Activated CD8-positive, alpha-beta T cell treated with anti-CD3 and anti-CD28 coated beads, Interleukin-2, amount 10 ng/mL, durations not matched to agents 7 days and 5 days (primary cell): ENCODE measurements around the gene HMX2. TPM values are rescaled to one million over a fixed set of nuclear protein-coding genes. Genes with fewer than 3 reads are reported as not detected.

Source experiments
- ATAC-seq: fragments of 150-1000 bp; cut with Tn5 transposase; one replicate; pipeline ENCODE4 v1.10.0; 2021; ENCODE audit warnings: moderate library complexity
- CTCF ChIA-PET: fragments of 350-600 bp; sonication (Branson Sonifier 250); formaldehyde crosslinking; loops from one replicate; lab custom pipeline; 2021; ENCODE audit warnings: antibody characterized with exemption; lab: Charles Lee
- POLR2A ChIA-PET: fragments of 350-600 bp; sonication (Branson Sonifier 250); formaldehyde crosslinking; loops from one replicate; lab custom pipeline; 2021; ENCODE audit warnings: antibody characterized with exemption; lab: Charles Lee
- DNase-seq: peaks from one replicate; pipeline ENCODE4 v3.0.0-alpha.2; 2020
- H3K27ac Mint-ChIP-seq: one replicate; pipeline ENCODE4 v1.8.0; 2021; ENCODE audit warnings: mild to moderate bottlenecking, mixed read lengths
- H3K27me3 Mint-ChIP-seq: one replicate; pipeline ENCODE4 v1.8.0; 2021; ENCODE audit warnings: low read depth, mixed read lengths
- H3K36me3 Mint-ChIP-seq: one replicate; pipeline ENCODE4 v1.8.0; 2021; ENCODE audit warnings: low read depth, mixed read lengths
- H3K4me1 Mint-ChIP-seq: one replicate; pipeline ENCODE4 v1.8.0; 2021; ENCODE audit warnings: low read depth, mixed read lengths
- H3K4me3 Mint-ChIP-seq: one replicate; pipeline ENCODE4 v1.8.0; 2021; ENCODE audit warnings: mild to moderate bottlenecking, mixed read lengths
- H3K9me3 Mint-ChIP-seq: one replicate; pipeline ENCODE4 v1.8.0; 2022; ENCODE audit warnings: mixed read lengths; ENCODE audit not compliant: insufficient read depth
- total RNA-seq, 2 experiments: library from RNA; stranded (reverse); gene quantifications; one replicate each; pipeline ENCODE4 v1.2.3, GENCODE V29; 2021

HMX2 gene
- total RNA-seq, 2 experiments from 2014 or later, result not detected

- Mint-ChIP-seq H3K9me3 (no peaks in the 10 kb centered on the region), H3K27me3 (peaks cover 80% of the 10 kb centered on the region), H3K27ac (no peak overlapping the region), H3K4me3 (peak overlapping the region; percentile 28), H3K36me3 (peaks cover 2% of the 10 kb centered on the region), H3K4me1 (peaks cover 54% of the 10 kb centered on the region)
- ChIA-PET POLR2A (interaction anchor here (0.6 to 1.3 kb wide), 2 partner anchors 14 to 109 kb away, joined by 3 to 4 read pairs; partner anchors contain the start of gene BUB3), CTCF (interaction anchor here (0.7 to 2.0 kb wide), 6 partner anchors 9 to 98 kb away, joined by 3 to 9 read pairs (median 3); partner anchors contain the start of gene BUB3)
- ATAC-seq (no peak), DNase-seq (no peak)
These were observed 7.6 kb upstream of the HMX2 start for GRCh38 chr10:123140164-123140982.

GRCh38 chr10:123140983-123141390 lies 6.9 kb upstream of the HMX2 start:
- Mint-ChIP-seq H3K9me3 (no peaks in the 10 kb centered on the region), H3K27me3 (peaks cover 86% of the 10 kb centered on the region), H3K4me3 (no peak overlapping the region), H3K27ac (no peak overlapping the region), H3K36me3 (peaks cover 2% of the 10 kb centered on the region), H3K4me1 (peaks cover 60% of the 10 kb centered on the region)
- DNase-seq (no peak), ATAC-seq (no peak)
- ChIA-PET POLR2A (interaction anchor here (0.5 to 1.3 kb wide), 2 partner anchors 13 to 43 kb away, joined by 3 to 4 read pairs; partner anchors contain the start of gene BUB3), CTCF (interaction anchor here (1.0 to 2.0 kb wide), 5 partner anchors 10 to 98 kb away, joined by 3 to 9 read pairs (median 3); partner anchors contain the start of gene BUB3)

GRCh38 chr10:123141791-123142700 lies 5.9 kb upstream of the HMX2 start:
- peaks cover 88% of the 10 kb centered on the region for H3K27me3 Mint-ChIP-seq
- H3K9me3 Mint-ChIP-seq, result no peaks in the 10 kb centered on the region
- no peak overlapping the region for H3K4me3 Mint-ChIP-seq
- DNase-seq (no peak), ATAC-seq (no peak)
- H3K4me1 Mint-ChIP-seq, result peaks cover 60% of the 10 kb centered on the region
- POLR2A ChIA-PET, result interaction anchor here (1.3 kb wide), 1 partner anchor 12 kb away, joined by 4 read pairs; the partner anchor contains the start of gene BUB3
- H3K27ac Mint-ChIP-seq, result no peak overlapping the region
- H3K36me3 Mint-ChIP-seq, result peaks cover 2% of the 10 kb centered on the region
- CTCF ChIA-PET, result no interaction called here

GRCh38 chr10:123142701-123143161 lies 5.2 kb upstream of the HMX2 start:
- POLR2A ChIA-PET, result interaction anchor here (1.0 kb wide), 1 partner anchor 11 kb away, joined by 4 read pairs; the partner anchor contains the start of gene BUB3
- no peak for ATAC-seq
- peaks cover 62% of the 10 kb centered on the region for H3K4me1 Mint-ChIP-seq
- H3K4me3 Mint-ChIP-seq, result no peak overlapping the region
- H3K9me3 Mint-ChIP-seq, result no peaks in the 10 kb centered on the region
- CTCF ChIA-PET, result no interaction called here
- DNase-seq, result no peak
- H3K36me3 Mint-ChIP-seq, result peaks cover 2% of the 10 kb centered on the region
- H3K27me3 Mint-ChIP-seq, result peaks cover 89% of the 10 kb centered on the region
- H3K27ac Mint-ChIP-seq, result no peak overlapping the region

- Mint-ChIP-seq H3K27me3 (peaks cover 88% of the 10 kb centered on the region), H3K9me3 (no peaks in the 10 kb centered on the region), H3K4me3 (no peak overlapping the region), H3K27ac (no peak overlapping the region), H3K4me1 (peaks cover 56% of the 10 kb centered on the region), H3K36me3 (peaks cover 2% of the 10 kb centered on the region)
- no peak for ATAC-seq
- no peak for DNase-seq
- ChIA-PET POLR2A (interaction anchor here (1.0 kb wide), 1 partner anchor 10 kb away, joined by 4 read pairs; the partner anchor contains the start of gene BUB3), CTCF (no interaction called here)
These were observed 4.6 kb upstream of the HMX2 start for GRCh38 chr10:123143162-123143824.

- Mint-ChIP-seq H3K27me3 (peaks cover 85% of the 10 kb centered on the region), H3K27ac (no peak overlapping the region), H3K4me3 (no peak overlapping the region), H3K36me3 (peaks cover 3% of the 10 kb centered on the region), H3K9me3 (no peaks in the 10 kb centered on the region), H3K4me1 (peaks cover 56% of the 10 kb centered on the region)
- DNase-seq (no peak), ATAC-seq (no peak)
- CTCF ChIA-PET, result interaction anchor here (2.8 kb wide), 1 partner anchor 10 kb away, joined by 12 read pairs; no protein-coding TSS in a partner anchor
- POLR2A ChIA-PET, result interaction anchor here (1.0 kb wide), 1 partner anchor 10 kb away, joined by 4 read pairs; the partner anchor contains the start of gene BUB3
These were observed 4.1 kb upstream of the HMX2 start for GRCh38 chr10:123143825-123144168.

GRCh38 chr10:123144697-123145541 lies 3.0 kb upstream of the HMX2 start:
- ChIA-PET POLR2A (interaction anchor here (2.0 kb wide), 1 partner anchor 9 kb away, joined by 11 read pairs; the partner anchor contains the start of gene BUB3), CTCF (interaction anchor here (0.8 to 2.8 kb wide), 6 partner anchors 9 to 14 kb away, joined by 3 to 12 read pairs (median 4); partner anchors contain the start of gene BUB3)
- Mint-ChIP-seq H3K9me3 (no peaks in the 10 kb centered on the region), H3K27me3 (peaks cover 81% of the 10 kb centered on the region), H3K36me3 (peaks cover 6% of the 10 kb centered on the region), H3K4me3 (no peak overlapping the region), H3K4me1 (peaks cover 56% of the 10 kb centered on the region), H3K27ac (peak overlapping the region; percentile 27)
- no peak for ATAC-seq
- no peak for DNase-seq

- ChIA-PET POLR2A (interaction anchor here (2.0 kb wide), 1 partner anchor 8 kb away, joined by 11 read pairs; the partner anchor contains the start of gene BUB3), CTCF (interaction anchor here (1.4 to 2.8 kb wide), 5 partner anchors 8 to 14 kb away, joined by 3 to 12 read pairs (median 4); partner anchors contain the start of gene BUB3)
- Mint-ChIP-seq H3K4me1 (peaks cover 56% of the 10 kb centered on the region), H3K36me3 (peaks cover 10% of the 10 kb centered on the region), H3K27ac (no peak overlapping the region), H3K27me3 (peaks cover 80% of the 10 kb centered on the region), H3K4me3 (no peak overlapping the region), H3K9me3 (no peaks in the 10 kb centered on the region)
- DNase-seq (no peak), ATAC-seq (no peak)
These were observed 2.4 kb upstream of the HMX2 start for GRCh38 chr10:123145542-123146012.

- H3K4me1 Mint-ChIP-seq, result peaks cover 58% of the 10 kb centered on the region
These were observed 1.7 kb upstream of the HMX2 start for GRCh38 chr10:123146013-123146893.

More at GRCh38 chr10:123146013-123146893, 1.7 kb upstream of the HMX2 start:
- H3K36me3 Mint-ChIP-seq, result peaks cover 10% of the 10 kb centered on the region
- ATAC-seq (no peak), DNase-seq (no peak)
- H3K27me3 Mint-ChIP-seq, result peaks cover 79% of the 10 kb centered on the region
- no peak overlapping the region for H3K27ac Mint-ChIP-seq
- no peaks in the 10 kb centered on the region for H3K9me3 Mint-ChIP-seq
- peak overlapping the region; percentile 51 for H3K4me3 Mint-ChIP-seq
- POLR2A ChIA-PET, result interaction anchor here (2.0 kb wide), 1 partner anchor 8 kb away, joined by 11 read pairs; the partner anchor contains the start of gene BUB3
- CTCF ChIA-PET, result interaction anchor here (0.9 to 2.8 kb wide), 6 partner anchors 8 to 15 kb away, joined by 3 to 12 read pairs (median 4); partner anchors contain the start of gene BUB3
